A549 (cell line): Measurements from ENCODE around the gene YWHAB. TPM values are rescaled to one million over a fixed set of nuclear protein-coding genes. Genes with fewer than 3 reads are reported as not detected.

Experiments used
- ATAC-seq, 2 experiments: fragments of 200-7000 bp in 1 of 2; fragments of >200 bp in 1 of 2; cut with Nextera tagmentation in 1 of 2; cut with Tn5 transposase in 1 of 2; 3 replicates each; pipeline versions ENCODE4 v1.8.0 to v1.9.1; 2018 to 2020; ENCODE audit warnings: mild to moderate bottlenecking in 1 of 2, moderate library complexity in 1 of 2
- CTCF ChIA-PET: fragments of 300-600 bp; sonication (Branson Sonifier 250); formaldehyde crosslinking; extraction: SDS; loops from one replicate; lab custom pipeline; 2021; ENCODE audit warnings: antibody characterized with exemption, inconsistent platforms; lab: Yijun Ruan, JAX
- POLR2A ChIA-PET: fragments of 350-600 bp; formaldehyde crosslinking; extraction: SDS; loops from one replicate; lab custom pipeline; 2021; ENCODE audit warnings: antibody characterized with exemption, inconsistent platforms; lab: Yijun Ruan, JAX
- DNase-seq, 2 experiments: peaks; one replicate each; pipeline versions ENCODE4 v3.0.0 to v3.0.0-alpha.2; 2011 to 2016; ENCODE audit warnings: low read depth in 1 of 2, low spot score in 1 of 2
- FAIRE-seq: peaks from 2 replicates; lab custom pipeline; 2011; peaks lifted over from hg19 to GRCh38; lab: Jason Lieb, UNC
- H3K27ac ChIP-seq, 2 experiments: fragments of >200 bp; sonication (Bioruptor Twin); formaldehyde crosslinking; 3 replicates each; pipeline ENCODE4 v1.5.1; 2016 to 2017
- H3K4me1 ChIP-seq: fragments of >200 bp; sonication (Bioruptor Twin); formaldehyde crosslinking; 3 replicates; pipeline ENCODE4 v1.6.1; 2016
- H3K4me2 ChIP-seq: fragments of >200 bp; sonication (Bioruptor Twin); formaldehyde crosslinking; 3 replicates; pipeline ENCODE4 v1.6.1; 2016
- H3K4me3 ChIP-seq: fragments of >200 bp; sonication (Bioruptor Twin); formaldehyde crosslinking; 3 replicates; pipeline ENCODE4 v1.5.1; 2016
- H3K9me3 ChIP-seq: fragments of >200 bp; sonication (Bioruptor Twin); formaldehyde crosslinking; 3 replicates; pipeline ENCODE4 v1.6.1; 2016
- ATOH8 ChIP-seq: fragments of 250-450 bp; sonication (Bioruptor Pico); IDR thresholded peaks from 2 replicates; pipeline ENCODE4 v1.5.0; 2020; ENCODE audit warnings: low read depth, mild to moderate bottlenecking, moderate library complexity
- CBX2 ChIP-seq: fragments of 200-600 bp; sonication (generic); IDR thresholded peaks from 2 replicates; pipeline ENCODE4 v1.6.1; 2016; ENCODE audit warnings: low read depth, mild to moderate bottlenecking, borderline replicate concordance
- CBX8 ChIP-seq: fragments of 200-600 bp; sonication (generic); IDR thresholded peaks from 2 replicates; pipeline ENCODE4 v1.6.1; 2016
- CHD4 ChIP-seq: fragments of 200-600 bp; sonication (generic); IDR thresholded peaks from 2 replicates; pipeline ENCODE4 v1.6.1; 2016; ENCODE audit warnings: antibody characterized with exemption, mild to moderate bottlenecking, borderline replicate concordance
- ESRRA ChIP-seq: fragments of 150-350 bp; IDR thresholded peaks from 2 replicates; pipeline ENCODE4 v1.6.1; 2014; ENCODE audit warnings: mild to moderate bottlenecking, low read length, borderline replicate concordance
- FOSB ChIP-seq: fragments of 250-450 bp; sonication (Bioruptor Pico); IDR thresholded peaks from 2 replicates; pipeline ENCODE4 v1.5.0; 2020; ENCODE audit warnings: mild to moderate bottlenecking, moderate library complexity
- HDAC2 ChIP-seq: fragments of 200-600 bp; sonication (generic); IDR thresholded peaks from 2 replicates; pipeline ENCODE4 v1.6.1; 2016
- HES2 ChIP-seq: fragments of >200 bp; sonication (Bioruptor Twin); formaldehyde crosslinking; IDR thresholded peaks from 2 replicates; pipeline ENCODE4 v1.6.1; 2016
- HOXA7 ChIP-seq: fragments of 250-450 bp; sonication (Bioruptor Pico); IDR thresholded peaks from 2 replicates; pipeline ENCODE4 v1.5.0; 2020; ENCODE audit warnings: mild to moderate bottlenecking, moderate library complexity
- HOXB13 ChIP-seq: fragments of 250-450 bp; sonication (Bioruptor Pico); IDR thresholded peaks from 2 replicates; pipeline ENCODE4 v1.5.0; 2020; ENCODE audit warnings: low read depth, mild to moderate bottlenecking, moderate library complexity
- HOXB5 ChIP-seq: fragments of 250-450 bp; sonication (Bioruptor Pico); IDR thresholded peaks from 2 replicates; pipeline ENCODE4 v1.5.0; 2020; ENCODE audit warnings: mild to moderate bottlenecking, moderate library complexity
- MAX ChIP-seq: IDR thresholded peaks from 2 replicates; pipeline ENCODE4 v1.6.1; 2012
- MYC ChIP-seq: IDR thresholded peaks from 2 replicates; pipeline ENCODE4 v1.6.1; 2012; ENCODE audit warnings: mild to moderate bottlenecking, inconsistent platforms, low read length, improper control_type of control experiment, borderline replicate concordance
- NR3C1 ChIP-seq: fragments of >200 bp; sonication (Bioruptor Twin); formaldehyde crosslinking; IDR thresholded peaks from 3 replicates; pipeline ENCODE4 v1.6.1; 2017
- PHF8 ChIP-seq: fragments of 200-600 bp; sonication (generic); IDR thresholded peaks from 2 replicates; pipeline ENCODE4 v1.6.1; 2016; ENCODE audit warnings: low read depth, mild to moderate bottlenecking, antibody characterized with exemption, moderate library complexity, borderline replicate concordance
- RCOR1 ChIP-seq: fragments of 150-350 bp; IDR thresholded peaks from 2 replicates; pipeline ENCODE4 v1.6.1; 2014; ENCODE audit warnings: antibody characterized with exemption, low read length, low read depth
- REST ChIP-seq: fragments of 200-600 bp; sonication (generic); IDR thresholded peaks from 2 replicates; pipeline ENCODE4 v1.6.1; 2016; ENCODE audit warnings: antibody characterized with exemption, mild to moderate bottlenecking, moderate library complexity
- RFX5 ChIP-seq: fragments of 450-650 bp; IDR thresholded peaks from 2 replicates; pipeline ENCODE4 v1.7.1; 2014; ENCODE audit warnings: antibody characterized with exemption, mild to moderate bottlenecking, moderate library complexity
- RNF2 ChIP-seq: fragments of 200-600 bp; sonication (generic); IDR thresholded peaks from 2 replicates; pipeline ENCODE4 v1.6.1; 2016; ENCODE audit warnings: low read depth, mild to moderate bottlenecking, antibody characterized with exemption, moderate library complexity, borderline replicate concordance
- SMC3 ChIP-seq: fragments of >200 bp; sonication (Bioruptor Twin); formaldehyde crosslinking; IDR thresholded peaks from 3 replicates; pipeline ENCODE4 v1.6.1; 2018; ENCODE audit warnings: inconsistent platforms
- TFCP2L1 ChIP-seq: fragments of 250-450 bp; sonication (Bioruptor Pico); IDR thresholded peaks from 2 replicates; pipeline ENCODE4 v1.5.0; 2021; ENCODE audit warnings: mild to moderate bottlenecking
- ZFP36 ChIP-seq: fragments of 450-650 bp; IDR thresholded peaks from 2 replicates; pipeline ENCODE4 v1.6.1; 2014; ENCODE audit warnings: borderline replicate concordance; ENCODE audit not compliant: partially characterized antibody
- ZNF302 ChIP-seq: fragments of 250-450 bp; sonication (Bioruptor Pico); IDR thresholded peaks from 2 replicates; pipeline ENCODE4 v1.9.0; 2021; ENCODE audit warnings: inconsistent platforms, mild to moderate bottlenecking, moderate library complexity
- WGBS: methylation state at CpG from one replicate; pipeline ENCODE4 v1.1.6; 2017; ENCODE audit errors: missing lambda C conversion rate; 5-methylcytosine and 5-hydroxymethylcytosine counted together
- polyA plus RNA-seq, 4 experiments: library from polyadenylated mRNA; depleted of rRNA in 3 of 4; stranded (reverse); fragments of >200 nt; fragmentation: RNase III in 1 of 4; extraction: RNeasy Plus Mini Kit Qiagen cat#74134 plus additional on column Dnase treatment in 1 of 4; gene quantifications; 2 replicates in 3 of 4; 3 replicates in 1 of 4; pipeline ENCODE4 v1.2.3, GENCODE V29; 2011 to 2017

Gene YWHAB
- polyA plus RNA-seq, 2 of the 4 experiments (the other 2 are of a cell fraction), result 163 to 205 TPM

- ATAC-seq, result no peak
- Histone ChIP-seq H3K9me3 (no peaks in the 10 kb centered on the region), H3K27ac (peak overlapping the region; percentile 97 to 99), H3K4me1 (peaks cover 30% of the 10 kb centered on the region), H3K4me3 (peak overlapping the region; percentile 92), H3K4me2 (peak overlapping the region; percentile 91)
- FAIRE-seq, result no peak
- ChIA-PET CTCF (no interaction called here), POLR2A (no interaction called here)
- no peak for TF ChIP-seq ZFP36
- no peak for TF ChIP-seq TFCP2L1 (CRISPR knock-in tag)
- no peak for TF ChIP-seq HOXA7
- TF ChIP-seq FOSB (CRISPR knock-in tag), result no peak
- no peak for TF ChIP-seq PHF8
- TF ChIP-seq RNF2, result no peak
- no peak for TF ChIP-seq HOXB5
- TF ChIP-seq HOXB13 (CRISPR knock-in tag), result no peak
- TF ChIP-seq CBX8, result no peak
- TF ChIP-seq MYC, result no peak
- no peak for TF ChIP-seq MAX
- no peak for TF ChIP-seq SMC3
- no peak for TF ChIP-seq RCOR1
- no peak for TF ChIP-seq CBX2
- TF ChIP-seq ATOH8, result no peak
- TF ChIP-seq ZNF302 (CRISPR knock-in tag), result no peak
- TF ChIP-seq HDAC2, result no peak
- DNase-seq, result no peak
- WGBS, result 0% methylated on average over 8 of the region's 8 CpGs
Measured at GRCh38 chr20:44886266-44886651, 754 bp downstream of the YWHAB start.

- Histone ChIP-seq H3K4me1 (peaks cover 30% of the 10 kb centered on the region), H3K27ac (peak overlapping the region; percentile 97 to 99; a peak in 5 of 6 replicates), H3K9me3 (no peaks in the 10 kb centered on the region), H3K4me2 (peak overlapping the region; percentile 91), H3K4me3 (peak overlapping the region; percentile 92)
- TF ChIP-seq CHD4 (no peak), ZFP36 (no peak), RFX5 (no peak), REST (no peak), HES2 (no peak), NR3C1 (no peak), ESRRA (no peak)
- POLR2A ChIA-PET, result no interaction called here
- DNase-seq (no peak), FAIRE-seq (no peak), ATAC-seq (no peak)
- CTCF ChIA-PET, result no interaction called here
- WGBS, result 3% methylated on average over 2 of the region's 2 CpGs
Measured at GRCh38 chr20:44886828-44887227, 1.3 kb downstream of the YWHAB start.
